BJ (cell line): ENCODE measurements around the gene ETV7. TPM values are rescaled to one million over a fixed set of nuclear protein-coding genes. Genes with fewer than 3 reads are reported as not detected.

Source experiments
- CTCF ChIA-PET: fragments of 350-600 bp; formaldehyde crosslinking; extraction: SDS; loops from one replicate; lab custom pipeline; 2021; ENCODE audit warnings: antibody characterized with exemption, inconsistent platforms; lab: Yijun Ruan, JAX
- POLR2A ChIA-PET: fragments of 300-600 bp; sonication (Branson Sonifier 250); formaldehyde crosslinking; extraction: SDS; loops from one replicate; lab custom pipeline; 2021; ENCODE audit warnings: antibody characterized with exemption; lab: Charles Lee
- DNase-seq: peaks from one replicate; pipeline ENCODE4 v3.0.0-alpha.2; 2011; ENCODE audit warnings: low read depth
- H3K27me3 ChIP-seq: 2 replicates; pipeline ENCODE4 v1.6.0; 2011; ENCODE audit warnings: low read length; ENCODE audit not compliant: control insufficient read depth, insufficient read depth
- H3K36me3 ChIP-seq: 2 replicates; pipeline ENCODE4 v1.5.1; 2011; ENCODE audit warnings: low read length; ENCODE audit not compliant: control insufficient read depth, insufficient read depth
- H3K4me3 ChIP-seq: 2 replicates; pipeline ENCODE4 v1.5.1; 2011; ENCODE audit warnings: low read depth, mild to moderate bottlenecking, control low read depth, low read length
- polyA plus RNA-seq: library from polyadenylated mRNA; depleted of rRNA; stranded (reverse); fragments of >200 nt; gene quantifications from 2 replicates; pipeline ENCODE4 v1.2.3, GENCODE V29; 2011
- TF ChIP-seq, protein P1 (sequence below): IDR thresholded peaks from 2 replicates; pipeline ENCODE4 v1.5.1; 2011; ENCODE audit warnings: low read depth, mild to moderate bottlenecking, control low read depth, inconsistent platforms, low read length, moderate library complexity; ENCODE audit not compliant: insufficient read depth

Gene ETV7
- polyA plus RNA-seq, 1 experiment, result 1.8 TPM

GRCh38 chr6:36386495-36387439, 702 bp downstream of the ETV7 start:
- DNase-seq, result no peak
- Histone ChIP-seq H3K36me3 (no peaks in the 10 kb centered on the region), H3K27me3 (peaks cover 6% of the 10 kb centered on the region), H3K4me3 (peak overlapping the region; percentile 59)
- POLR2A ChIA-PET, result interaction anchor here (0.6 to 0.8 kb wide), 2 partner anchors 17 to 94 kb away, joined by 3 read pairs; no protein-coding TSS in a partner anchor
- TF ChIP-seq, protein P1, sequence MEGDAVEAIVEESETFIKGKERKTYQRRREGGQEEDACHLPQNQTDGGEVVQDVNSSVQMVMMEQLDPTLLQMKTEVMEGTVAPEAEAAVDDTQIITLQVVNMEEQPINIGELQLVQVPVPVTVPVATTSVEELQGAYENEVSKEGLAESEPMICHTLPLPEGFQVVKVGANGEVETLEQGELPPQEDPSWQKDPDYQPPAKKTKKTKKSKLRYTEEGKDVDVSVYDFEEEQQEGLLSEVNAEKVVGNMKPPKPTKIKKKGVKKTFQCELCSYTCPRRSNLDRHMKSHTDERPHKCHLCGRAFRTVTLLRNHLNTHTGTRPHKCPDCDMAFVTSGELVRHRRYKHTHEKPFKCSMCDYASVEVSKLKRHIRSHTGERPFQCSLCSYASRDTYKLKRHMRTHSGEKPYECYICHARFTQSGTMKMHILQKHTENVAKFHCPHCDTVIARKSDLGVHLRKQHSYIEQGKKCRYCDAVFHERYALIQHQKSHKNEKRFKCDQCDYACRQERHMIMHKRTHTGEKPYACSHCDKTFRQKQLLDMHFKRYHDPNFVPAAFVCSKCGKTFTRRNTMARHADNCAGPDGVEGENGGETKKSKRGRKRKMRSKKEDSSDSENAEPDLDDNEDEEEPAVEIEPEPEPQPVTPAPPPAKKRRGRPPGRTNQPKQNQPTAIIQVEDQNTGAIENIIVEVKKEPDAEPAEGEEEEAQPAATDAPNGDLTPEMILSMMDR, result peak; percentile 26; the same call in 1 of the 2 replicates
- CTCF ChIA-PET, result interaction anchor here (0.8 to 1.4 kb wide), 5 partner anchors 37 to 90 kb away, joined by 3 to 5 read pairs (median 3); no protein-coding TSS in a partner anchor

DNA sequence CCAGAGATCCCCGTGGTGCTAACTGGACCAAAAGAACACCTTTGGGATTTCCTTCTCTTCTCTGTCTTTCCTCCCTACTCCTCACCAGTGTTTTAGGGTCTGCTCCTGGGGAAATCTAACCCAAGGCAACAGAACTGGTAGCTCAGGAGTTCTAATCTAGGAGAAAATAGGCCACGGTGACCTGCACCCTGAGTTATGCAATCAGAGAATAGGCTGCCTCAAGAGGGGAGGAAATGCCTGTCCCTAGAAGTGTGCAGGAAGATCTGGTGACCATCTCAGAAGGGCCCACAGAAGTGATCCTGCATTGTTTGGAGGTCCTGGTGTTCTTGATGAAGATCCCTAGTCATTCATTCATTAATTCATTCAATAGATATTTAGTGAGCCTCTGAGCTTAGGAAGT, 3.4 kb downstream of the ETV7 start:
- Histone ChIP-seq H3K4me3 (no peak overlapping the region), H3K27me3 (peaks cover 4% of the 10 kb centered on the region), H3K36me3 (no peaks in the 10 kb centered on the region)
- CTCF ChIA-PET, result interaction anchor here (0.6 to 0.9 kb wide), 4 partner anchors 11 to 325 kb away, joined by 3 to 5 read pairs (median 4); no protein-coding TSS in a partner anchor
- TF ChIP-seq, protein P1, result no peak
- no peak for DNase-seq
- POLR2A ChIA-PET, result no interaction called here

GRCh38 chr6:36383606-36384005, 3.9 kb downstream of the ETV7 start:
- Histone ChIP-seq H3K27me3 (peaks cover 4% of the 10 kb centered on the region), H3K4me3 (no peak overlapping the region), H3K36me3 (no peaks in the 10 kb centered on the region)
- CTCF ChIA-PET, result interaction anchor here (0.9 to 1.0 kb wide), 2 partner anchors 10 to 23 kb away, joined by 3 to 5 read pairs; no protein-coding TSS in a partner anchor
- POLR2A ChIA-PET, result no interaction called here
- DNase-seq, result no peak
- TF ChIP-seq, protein P1, result no peak

DNA sequence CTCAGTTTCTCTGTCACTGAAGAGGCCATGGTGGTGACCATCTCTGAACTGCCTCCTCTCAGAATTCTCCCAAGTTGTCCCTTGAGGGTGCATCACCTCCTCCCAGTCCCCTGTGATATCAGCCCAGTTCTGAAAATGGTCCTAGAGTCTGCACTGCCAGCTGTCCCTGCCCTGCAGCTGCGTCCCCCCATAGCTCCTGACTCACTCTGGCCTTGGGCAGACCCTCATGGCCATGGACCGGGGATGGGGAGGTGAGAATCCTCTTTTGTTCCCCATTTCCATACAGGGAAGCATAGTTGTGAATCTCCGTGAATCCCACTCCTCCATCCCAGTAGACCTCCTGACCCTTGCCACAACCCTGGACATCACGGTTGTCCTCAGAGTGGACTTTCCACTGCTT, 4.5 kb downstream of the ETV7 start:
- no peak for DNase-seq
- Histone ChIP-seq H3K36me3 (no peaks in the 10 kb centered on the region), H3K4me3 (no peak overlapping the region), H3K27me3 (peaks cover 4% of the 10 kb centered on the region)
- POLR2A ChIA-PET, result no interaction called here
- TF ChIP-seq, protein P1, result no peak
- CTCF ChIA-PET, result interaction anchor here (0.8 to 1.0 kb wide), 2 partner anchors 9 to 22 kb away, joined by 3 read pairs; no protein-coding TSS in a partner anchor
